Endothelial cell of umbilical vein (primary cell): Measurements from ENCODE around the gene PRR9. TPM values are rescaled to one million over a fixed set of nuclear protein-coding genes. Genes with fewer than 3 reads are reported as not detected.

Experiments
- BruUV-seq: library from RNA; stranded (reverse); fragments of 400-500 nt; replicated peaks from 2 replicates; lab custom pipeline; 2021; lab: Mats Ljungman, UMichigan
- CTCF ChIA-PET: fragments of 300-600, 350-600 bp; sonication (Branson Sonifier 250); formaldehyde crosslinking; loops from one replicate; lab custom pipeline; 2021; ENCODE audit warnings: antibody characterized with exemption, inconsistent platforms; lab: Charles Lee
- POLR2A ChIA-PET: fragments of 300-600, 350-600 bp; sonication (Branson Sonifier 250); formaldehyde crosslinking; loops from one replicate; lab custom pipeline; 2021; ENCODE audit warnings: antibody characterized with exemption, inconsistent platforms; lab: Charles Lee
- DNase-seq: peaks from one replicate; pipeline ENCODE4 v3.0.0-alpha.2; 2011; ENCODE audit warnings: low read depth, low spot score
- FAIRE-seq: peaks from 2 replicates; lab custom pipeline; 2011; peaks lifted over from hg19 to GRCh38; lab: Jason Lieb, UNC
- H2AFZ ChIP-seq: 2 replicates; pipeline ENCODE4 v1.6.0; 2012; ENCODE audit warnings: low read depth, low read length, control low read depth, inconsistent platforms
- H3K27ac ChIP-seq: 2 replicates; pipeline ENCODE4 v1.5.1; 2011; ENCODE audit warnings: low read depth, mild to moderate bottlenecking, control low read depth, low read length, moderate library complexity; ENCODE audit not compliant: insufficient read depth
- H3K27me3 ChIP-seq, 2 experiments: 2 replicates each; pipeline versions ENCODE4 v1.6.0 to v1.6.1; 2011; ENCODE audit warnings: low read length in 2 of 2, mixed read lengths in 1 of 2; ENCODE audit not compliant: control insufficient read depth in 2 of 2, insufficient read depth in 2 of 2
- H3K36me3 ChIP-seq, 2 experiments: 2 replicates in 1 of 2; 3 replicates in 1 of 2; pipeline ENCODE4 v1.5.1; 2011; ENCODE audit warnings: low read length in 2 of 2, mild to moderate bottlenecking in 1 of 2, moderate library complexity in 1 of 2; ENCODE audit not compliant: control insufficient read depth in 2 of 2, insufficient read depth in 2 of 2; ENCODE audit errors: extremely low read depth in 1 of 2
- H3K4me1 ChIP-seq: 3 replicates; pipeline ENCODE4 v1.5.1; 2011; ENCODE audit warnings: mild to moderate bottlenecking, low read length; ENCODE audit not compliant: control insufficient read depth, insufficient read depth; ENCODE audit errors: extremely low read depth
- H3K4me2 ChIP-seq: 2 replicates; pipeline ENCODE4 v1.6.1; 2011; ENCODE audit warnings: low read length, control low read depth, mixed read lengths; ENCODE audit not compliant: insufficient read depth
- H3K4me3 ChIP-seq, 3 experiments: fragments of 200-600 bp in 1 of 3; sonication (generic), shearing (Covaris generic) in 1 of 3; replicated peaks in 1 of 3; 2 replicates each; pipeline ENCODE4 v1.5.1; 2011 to 2016; ENCODE audit warnings: control low read depth in 3 of 3, low read length in 3 of 3, mild to moderate bottlenecking in 2 of 3, inconsistent platforms in 1 of 3, low read depth in 1 of 3, moderate library complexity in 1 of 3; ENCODE audit not compliant: insufficient read depth in 1 of 3
- H3K79me2 ChIP-seq: 2 replicates; pipeline ENCODE4 v1.6.0; 2012; ENCODE audit warnings: low read length, inconsistent platforms; ENCODE audit not compliant: control insufficient read depth, insufficient read depth
- H3K9ac ChIP-seq: replicated peaks from 2 replicates; pipeline ENCODE3; 2011; ENCODE audit warnings: low read length, control low read depth; ENCODE audit not compliant: insufficient read depth; ENCODE audit errors: extremely low read depth
- H3K9me1 ChIP-seq: replicated peaks from 3 replicates; pipeline ENCODE4 v1.6.0; 2011; ENCODE audit warnings: mild to moderate bottlenecking, low read length; ENCODE audit not compliant: control insufficient read depth, insufficient read depth; ENCODE audit errors: extremely low read depth
- H3K9me3 ChIP-seq: replicated peaks from 2 replicates; pipeline ENCODE4 v1.5.1; 2012; ENCODE audit warnings: low read length, inconsistent platforms; ENCODE audit not compliant: control insufficient read depth, insufficient read depth
- H4K20me1 ChIP-seq: replicated peaks from 2 replicates; pipeline ENCODE3; 2011; ENCODE audit warnings: mild to moderate bottlenecking, low read length; ENCODE audit not compliant: control insufficient read depth, insufficient read depth; ENCODE audit errors: extremely low read depth
- CTCF ChIP-seq, 2 donors: IDR thresholded peaks; 1 replicate in 1 of 2; 2 replicates in 1 of 2; pipeline ENCODE4 v1.5.1; 2011; ENCODE audit warnings: low read length in 2 of 2, mild to moderate bottlenecking in 2 of 2, moderate library complexity in 2 of 2, control low read depth in 1 of 2, inconsistent platforms in 1 of 2, low read depth in 1 of 2; ENCODE audit not compliant: insufficient read depth in 1 of 2; ENCODE audit errors: extremely low read depth in 1 of 2
- EZH2 ChIP-seq: IDR thresholded peaks from 2 replicates; pipeline ENCODE4 v1.6.1; 2012; ENCODE audit warnings: borderline replicate concordance, low read depth, mild to moderate bottlenecking, moderate library complexity, low read length, inconsistent platforms; ENCODE audit not compliant: severe bottlenecking
- FOS ChIP-seq: IDR thresholded peaks from 2 replicates; pipeline ENCODE4 v1.6.1; 2011; ENCODE audit warnings: mild to moderate bottlenecking, low read length, moderate library complexity, borderline replicate concordance; ENCODE audit not compliant: insufficient read depth
- GATA2 ChIP-seq: IDR thresholded peaks from 2 replicates; pipeline ENCODE4 v1.7.0; 2011; ENCODE audit warnings: low read depth, mild to moderate bottlenecking, moderate library complexity, mixed read lengths, low read length; ENCODE audit not compliant: insufficient read length, insufficient read depth
- JUN ChIP-seq: IDR thresholded peaks from 2 replicates; pipeline ENCODE4 v1.6.1; 2011; ENCODE audit warnings: borderline replicate concordance, low read depth; ENCODE audit not compliant: insufficient read length, insufficient read depth
- MAX ChIP-seq: IDR thresholded peaks from 2 replicates; pipeline ENCODE4 v1.6.1; 2011; ENCODE audit not compliant: insufficient read depth, insufficient read length
- MYC ChIP-seq: IDR thresholded peaks from one replicate; pipeline ENCODE4 v1.6.1; 2011; ENCODE audit warnings: mild to moderate bottlenecking, low read depth, low read length
- POLR2A ChIP-seq: IDR thresholded peaks from 2 replicates; pipeline ENCODE4 v1.6.1; 2012; ENCODE audit warnings: low read depth, mild to moderate bottlenecking, control low read depth, low read length
- dilution Hi-C: fragments of 300-500 bp; cut with MboI; formaldehyde crosslinking; loops from one replicate; pipeline ENCODE4 v1.15.0; 2019; ENCODE audit warnings: low sequenced_read_pairs; ENCODE audit not compliant: extremely low pct_ligation_motif_present
- intact Hi-C: fragments of 100-400 bp; cut with micrococcal nuclease; formaldehyde crosslinking; loops from one replicate; pipeline ENCODE4 v1.10.0; 2022
- polyA plus RNA-seq, 4 experiments: library from polyadenylated mRNA; depleted of rRNA in 3 of 4; stranded (reverse) in 3 of 4; unstranded in 1 of 4; fragments of >200 nt; gene quantifications; 2 replicates each; pipeline versions ENCODE4 v1.2.1 to v1.2.3, GENCODE V29; 2011 to 2012; ENCODE audit warnings: missing spikeins in 1 of 4
- total RNA-seq: library from RNA; stranded (reverse); gene quantifications from 2 replicates; pipeline ENCODE4 v1.2.3, GENCODE V29; 2021

The PRR9 gene
- total and polyA plus RNA-seq, 2 donors (not counting 3 experiments of a cell fraction or from before 2014, with no cell fraction given), result not detected

- no peak for TF ChIP-seq FOS
- TF ChIP-seq CTCF (IDR thresholded peaks at IDR 0.05; ENCODE audit: extremely low read depth in 1 of 2, insufficient read depth in 1 of 2, low read depth in 1 of 2, low read length in 2 of 2), result no peak
- TF ChIP-seq MAX, result no peak
- TF ChIP-seq JUN, result no peak
- no peak for TF ChIP-seq GATA2
- no peak for TF ChIP-seq POLR2A
- TF ChIP-seq MYC, result no peak
- TF ChIP-seq EZH2, result no peak
- Histone ChIP-seq H3K9ac (no peak overlapping the region), H2AFZ (no peak overlapping the region), H3K36me3 (no peaks in the 10 kb centered on the region), H3K4me3 (no peak overlapping the region), H3K27me3 (no peaks in the 10 kb centered on the region), H3K27ac (no peak overlapping the region), H3K9me3 (no peaks in the 10 kb centered on the region), H3K4me2 (no peak overlapping the region), H3K79me2 (no peaks in the 10 kb centered on the region), H3K4me1 (no peaks in the 10 kb centered on the region), H3K9me1 (no peaks in the 10 kb centered on the region), H4K20me1 (peaks cover 2% of the 10 kb centered on the region)
- DNase-seq, result no peak
- ChIA-PET CTCF (no interaction called here), POLR2A (no interaction called here)
- intact Hi-C loops, result no loop called here
- dilution Hi-C loops, result no loop called here
- BruUV-seq, result no TSS peak
- FAIRE-seq, result no peak
Observed at GRCh38 chr1:153212201-153212600, 5.2 kb upstream of the PRR9 start.
